Measurements from ENCODE around the gene SMURF1. TPM values are rescaled to one million over a fixed set of nuclear protein-coding genes. Genes with fewer than 3 reads are reported as not detected.

SMURF1 gene
- total RNA-seq, 4 donors from 2014 or later = 19.1 to 27.4 (median 23.9) TPM

- Histone ChIP-seq H3K27ac (replicated peaks in 1 of 4) (no peak overlapping the region), H3K36me3 (peaks cover 63 to 80% (median 76%) of the 10 kb centered on the region in 4 donors), H3K27me3 (no peaks in the 10 kb centered on the region), H3K4me1 (no peaks in the 10 kb centered on the region), H3K4me3 (no peak overlapping the region), H3K9me3 (no peaks in the 10 kb centered on the region)
- WGBS = 95% methylated on average over 15 of the region's 25 CpGs
- TF ChIP-seq EP300 (IDR thresholded peaks at IDR 0.05) (no peak), POLR2AphosphoS5 (IDR thresholded peaks at IDR 0.05) (no peak), POLR2A (IDR thresholded peaks at IDR 0.05; ENCODE audit: low read depth) (no peak), CTCF (IDR thresholded peaks at IDR 0.05) (no peak)
- no peak for DNase-seq (ENCODE audit: extremely low spot score)
- intact Hi-C loops (cut with DNase I) = no loop called here
Observed at GRCh38 chr7:99013266-99014112, 130.4 kb downstream of the SMURF1 start.

GRCh38 chr7:99012722-99013121 is 131.2 kb downstream of the SMURF1 start:
- WGBS = 93% methylated on average over 13 of the region's 13 CpGs
- TF ChIP-seq POLR2AphosphoS5 (IDR thresholded peaks at IDR 0.05) (no peak), EP300 (IDR thresholded peaks at IDR 0.05) (no peak), CTCF (IDR thresholded peaks at IDR 0.05) (no peak), POLR2A (IDR thresholded peaks at IDR 0.05; ENCODE audit: low read depth) (no peak)
- intact Hi-C loops (cut with DNase I) = no loop called here

GRCh38 chr7:99011706-99012404 is 132.1 kb downstream of the SMURF1 start:
- intact Hi-C loops (cut with DNase I) = no loop called here
- H3K4me3 ChIP-seq = no peak overlapping the region
- H3K27ac ChIP-seq (replicated peaks in 1 of 4) = no peak overlapping the region
- no peak for TF ChIP-seq POLR2AphosphoS5 (IDR thresholded peaks at IDR 0.05)
- TF ChIP-seq CTCF (IDR thresholded peaks at IDR 0.05) = no peak
- no peak for TF ChIP-seq EP300 (IDR thresholded peaks at IDR 0.05)
- TF ChIP-seq POLR2A (IDR thresholded peaks at IDR 0.05; ENCODE audit: low read depth) = no peak
- 95% methylated on average over 22 of the region's 36 CpGs for WGBS
- no peaks in the 10 kb centered on the region for H3K4me1 ChIP-seq
- no peaks in the 10 kb centered on the region for H3K27me3 ChIP-seq
- H3K36me3 ChIP-seq = peaks cover 74 to 96% (median 92%) of the 10 kb centered on the region in 4 donors
- no peak for DNase-seq (ENCODE audit: extremely low spot score)
- H3K9me3 ChIP-seq = no peaks in the 10 kb centered on the region

More at GRCh38 chr7:99012722-99013121, 131.2 kb downstream of the SMURF1 start:
- H3K4me3 ChIP-seq = no peak overlapping the region
- peaks cover 66 to 87% (median 84%) of the 10 kb centered on the region in 4 donors for H3K36me3 ChIP-seq
- H3K9me3 ChIP-seq = no peaks in the 10 kb centered on the region
- no peaks in the 10 kb centered on the region for H3K4me1 ChIP-seq
- DNase-seq (ENCODE audit: extremely low spot score) = no peak
- no peaks in the 10 kb centered on the region for H3K27me3 ChIP-seq
- H3K27ac ChIP-seq (replicated peaks in 1 of 4) = no peak overlapping the region

- Histone ChIP-seq H3K27ac (replicated peaks in 1 of 4) (no peak overlapping the region), H3K4me3 (no peak overlapping the region), H3K36me3 (peaks cover 80 to 100% (median 98%) of the 10 kb centered on the region in 4 donors), H3K27me3 (no peaks in the 10 kb centered on the region), H3K4me1 (no peaks in the 10 kb centered on the region), H3K9me3 (no peaks in the 10 kb centered on the region)
- 97% methylated on average over 22 of the region's 24 CpGs for WGBS
- intact Hi-C loops (cut with DNase I) = no loop called here
- DNase-seq (ENCODE audit: extremely low spot score) = no peak
- TF ChIP-seq POLR2A (IDR thresholded peaks at IDR 0.05; ENCODE audit: low read depth) = no peak
- TF ChIP-seq CTCF (IDR thresholded peaks at IDR 0.05) = no peak
- TF ChIP-seq EP300 (IDR thresholded peaks at IDR 0.05) = no peak
- no peak for TF ChIP-seq POLR2AphosphoS5 (IDR thresholded peaks at IDR 0.05)
Observed at GRCh38 chr7:99011341-99011705, 132.6 kb downstream of the SMURF1 start.

Data from esophagus muscularis mucosa (tissue), 4 donors.